Uterus (tissue), 4 donors: ENCODE data around the gene RTCA. TPM values are rescaled to one million over a fixed set of nuclear protein-coding genes. Genes with fewer than 3 reads are reported as not detected.
"Not testable (repeated sequence)": the region's sequence is repeated elsewhere in the genome, so short reads cannot be mapped to it uniquely, and the experiment has no call there.

Experiments
- DNase-seq, 2 donors: peaks; one replicate each; pipeline ENCODE4 v3.0.0-alpha.2; 2019 to 2020
- H3K27ac ChIP-seq, 2 donors: fragments of 200-600 bp; sonication (generic); 1 replicate in 1 of 2; 2 replicates in 1 of 2; pipeline ENCODE4 v1.5.1; 2016 to 2018
- H3K27me3 ChIP-seq, 2 donors: fragments of 200-600 bp; sonication (generic); one replicate each; pipeline ENCODE4 v1.5.1; 2018 to 2019; ENCODE audit warnings: control low read depth in 1 of 2
- H3K36me3 ChIP-seq, 2 donors: fragments of 200-600 bp; sonication (generic); one replicate each; pipeline ENCODE4 v1.5.1; 2019; ENCODE audit warnings: control low read depth in 1 of 2
- H3K4me1 ChIP-seq, 2 donors: fragments of 200-600 bp; sonication (generic); one replicate each; pipeline ENCODE4 v1.5.1; 2018 to 2019; ENCODE audit warnings: control low read depth in 1 of 2
- H3K4me3 ChIP-seq, 2 donors: fragments of 200-600 bp; sonication (generic); 1 replicate in 1 of 2; 2 replicates in 1 of 2; pipeline ENCODE4 v1.5.1; 2018 to 2019; ENCODE audit warnings: mild to moderate bottlenecking in 1 of 2
- H3K9me3 ChIP-seq, 2 donors: fragments of 200-600 bp; sonication (generic); one replicate each; pipeline ENCODE4 v1.5.1; 2019; ENCODE audit warnings: control low read depth in 1 of 2
- CTCF ChIP-seq, 4 experiments: fragments of 200-600 bp in 2 of 4; fragments of 450-650 bp in 2 of 4; sonication (generic) in 2 of 4; IDR thresholded peaks; one replicate each; pipeline ENCODE4 v1.5.1; 2016 to 2019; ENCODE audit warnings: antibody characterized with exemption in 4 of 4, mild to moderate bottlenecking in 2 of 4, moderate library complexity in 1 of 4
- POLR2A ChIP-seq, 2 donors: fragments of 450-650 bp; IDR thresholded peaks; one replicate each; pipeline ENCODE4 v1.6.1; 2016; ENCODE audit warnings: antibody characterized with exemption in 2 of 2, mild to moderate bottlenecking in 1 of 2, moderate library complexity in 1 of 2
- intact Hi-C: fragments of 100-400 bp; cut with DNase I; formaldehyde crosslinking; loops from one replicate; pipeline ENCODE4 v1.15.1; 2023; ENCODE audit warnings: low total_unique reads
- total RNA-seq, 4 donors: library from RNA; depleted of rRNA in 3 of 4; stranded (reverse); fragments of >200 nt in 3 of 4; gene quantifications; one replicate each; pipeline versions ENCODE4 v1.1.0 to v1.2.4, GENCODE V29; 2014 to 2023
- donor health status: DM: yes; HTN: yes; CAD: no.

RTCA gene
- total RNA-seq, 4 donors from 2014 or later = 8.7 to 29.5 (median 14.8) TPM

GRCh38 chr1:100290291-100290690 is 24.3 kb downstream of the RTCA start:
- H3K9me3 ChIP-seq = no peaks in the 10 kb centered on the region
- no peaks in the 10 kb centered on the region for H3K36me3 ChIP-seq
- H3K4me3 ChIP-seq = no peak overlapping the region
- no peaks in the 10 kb centered on the region for H3K27me3 ChIP-seq
- DNase-seq = no peak
- intact Hi-C loops = no loop called here
- TF ChIP-seq CTCF (IDR thresholded peaks at IDR 0.05) (no peak), POLR2A (IDR thresholded peaks at IDR 0.05) (no peak)
- no peak overlapping the region for H3K27ac ChIP-seq
- no peaks in the 10 kb centered on the region for H3K4me1 ChIP-seq

GRCh38 chr1:100292711-100293110 is 26.7 kb downstream of the RTCA start:
- intact Hi-C loops = no loop called here
- H3K4me1 ChIP-seq = no peaks in the 10 kb centered on the region
- no peak overlapping the region for H3K4me3 ChIP-seq
- H3K9me3 ChIP-seq = no peaks in the 10 kb centered on the region
- no peaks in the 10 kb centered on the region for H3K27me3 ChIP-seq
- TF ChIP-seq POLR2A (IDR thresholded peaks at IDR 0.05) = no peak
- TF ChIP-seq CTCF (IDR thresholded peaks at IDR 0.05) = no peak
- no peaks in the 10 kb centered on the region for H3K36me3 ChIP-seq
- H3K27ac ChIP-seq = no peak overlapping the region
- DNase-seq = no peak

GRCh38 chr1:100296140-100296539 is 30.1 kb downstream of the RTCA start:
- Histone ChIP-seq H3K27ac (no peak overlapping the region), H3K27me3 (no peaks in the 10 kb centered on the region), H3K4me1 (no peaks in the 10 kb centered on the region), H3K9me3 (no peaks in the 10 kb centered on the region), H3K4me3 (no peak overlapping the region), H3K36me3 (no peaks in the 10 kb centered on the region)
- intact Hi-C loops = no loop called here
- DNase-seq = no peak
- TF ChIP-seq POLR2A (IDR thresholded peaks at IDR 0.05) (no peak), CTCF (IDR thresholded peaks at IDR 0.05) (no peak)

- H3K4me1 ChIP-seq, DNase-seq, H3K9me3 ChIP-seq, intact Hi-C loops, H3K4me3 ChIP-seq, H3K27me3 ChIP-seq, H3K27ac ChIP-seq, H3K36me3 ChIP-seq: not testable (repeated sequence)
These were observed 31.0 kb downstream of the RTCA start for GRCh38 chr1:100296997-100297396.

GRCh38 chr1:100298512-100298911 is 32.5 kb downstream of the RTCA start:
- intact Hi-C loops = no loop called here
- Histone ChIP-seq H3K4me3 (no peak overlapping the region), H3K27ac (no peak overlapping the region), H3K27me3 (no peaks in the 10 kb centered on the region), H3K36me3 (no peaks in the 10 kb centered on the region), H3K9me3 (no peaks in the 10 kb centered on the region), H3K4me1 (no peaks in the 10 kb centered on the region)
- no peak for TF ChIP-seq POLR2A (IDR thresholded peaks at IDR 0.05)
- no peak for TF ChIP-seq CTCF (IDR thresholded peaks at IDR 0.05)
- DNase-seq = no peak

GRCh38 chr1:100299521-100300222 is 33.7 kb downstream of the RTCA start:
- H3K4me1 ChIP-seq = no peaks in the 10 kb centered on the region
- no peak for DNase-seq
- no peaks in the 10 kb centered on the region for H3K36me3 ChIP-seq
- no peaks in the 10 kb centered on the region for H3K27me3 ChIP-seq
- intact Hi-C loops = no loop called here
- no peak overlapping the region for H3K4me3 ChIP-seq
- no peak for TF ChIP-seq CTCF (IDR thresholded peaks at IDR 0.05)
- no peaks in the 10 kb centered on the region for H3K9me3 ChIP-seq
- no peak overlapping the region for H3K27ac ChIP-seq
